ENCODE data around the gene TSEN15. TPM values are rescaled to one million over a fixed set of nuclear protein-coding genes. Genes with fewer than 3 reads are reported as not detected.

TSEN15 gene
- total RNA-seq, 4 donors from 2014 or later, result 45.8 to 63.3 (median 60.1) TPM

GRCh38 chr1:184030433-184031091 lies 21.0 kb upstream of the TSEN15 start:
- intact Hi-C loops (cut with DNase I), result no loop called here
- WGBS, 2 donors, result 84 to 88% methylated on average over 2 of the region's 2 CpGs

GRCh38 chr1:184031092-184031408 lies 20.5 kb upstream of the TSEN15 start:
- Histone ChIP-seq H3K36me3 (no peaks in the 10 kb centered on the region), H3K27me3 (no peaks in the 10 kb centered on the region), H3K9me3 (no peaks in the 10 kb centered on the region), H3K27ac (no peak overlapping the region), H3K4me3 (replicated peaks in 1 of 3) (no peak overlapping the region), H3K4me1 (peaks cover 0 to 2% of the 10 kb centered on the region in 2 donors)
- intact Hi-C loops (cut with DNase I), result no loop called here
- no peak for TF ChIP-seq POLR2A (IDR thresholded peaks at IDR 0.05)
- no peak for TF ChIP-seq CTCF (IDR thresholded peaks at IDR 0.05)
- WGBS, 2 donors, result 97 to 100% methylated on average over 1 of the region's 1 CpG
- DNase-seq, result no peak

More at GRCh38 chr1:184030433-184031091, 21.0 kb upstream of the TSEN15 start:
- Histone ChIP-seq H3K27me3 (no peaks in the 10 kb centered on the region), H3K36me3 (no peaks in the 10 kb centered on the region), H3K9me3 (no peaks in the 10 kb centered on the region), H3K27ac (no peak overlapping the region), H3K4me1 (no peaks in the 10 kb centered on the region), H3K4me3 (replicated peaks in 1 of 3) (no peak overlapping the region)
- TF ChIP-seq POLR2A (IDR thresholded peaks at IDR 0.05) (no peak), CTCF (IDR thresholded peaks at IDR 0.05) (no peak)
- no peak for DNase-seq

- no peak for DNase-seq
- 92 to 94% methylated on average over 8 of the region's 8 CpGs for WGBS, 2 donors
- Histone ChIP-seq H3K27me3 (no peaks in the 10 kb centered on the region), H3K4me1 (peaks cover 0 to 4% of the 10 kb centered on the region in 2 donors), H3K36me3 (no peaks in the 10 kb centered on the region), H3K9me3 (no peaks in the 10 kb centered on the region), H3K27ac (no peak overlapping the region), H3K4me3 (replicated peaks in 1 of 3) (no peak overlapping the region)
- intact Hi-C loops (cut with DNase I), result no loop called here
- no peak for TF ChIP-seq CTCF (IDR thresholded peaks at IDR 0.05)
- no peak for TF ChIP-seq POLR2A (IDR thresholded peaks at IDR 0.05)
These were observed 20.0 kb upstream of the TSEN15 start for GRCh38 chr1:184031409-184032107.

- intact Hi-C loops (cut with DNase I), result no loop called here
- Histone ChIP-seq H3K27me3 (no peaks in the 10 kb centered on the region), H3K36me3 (no peaks in the 10 kb centered on the region), H3K4me3 (replicated peaks in 1 of 3) (no peak overlapping the region), H3K27ac (no peak overlapping the region), H3K9me3 (no peaks in the 10 kb centered on the region), H3K4me1 (peaks cover 0 to 4% of the 10 kb centered on the region in 2 donors)
- 89 to 91% methylated on average over 2 of the region's 2 CpGs for WGBS, 2 donors
- TF ChIP-seq CTCF (IDR thresholded peaks at IDR 0.05) (no peak), POLR2A (IDR thresholded peaks at IDR 0.05) (no peak)
- no peak for DNase-seq
These were observed 19.1 kb upstream of the TSEN15 start for GRCh38 chr1:184032306-184032929.

- intact Hi-C loops (cut with DNase I), result no loop called here
- WGBS, 2 donors, result 78 to 91% methylated on average over 3 of the region's 3 CpGs
- TF ChIP-seq CTCF (IDR thresholded peaks at IDR 0.05) (no peak), POLR2A (IDR thresholded peaks at IDR 0.05) (no peak)
These were observed 18.6 kb upstream of the TSEN15 start for GRCh38 chr1:184032930-184033418.

More at GRCh38 chr1:184032930-184033418, 18.6 kb upstream of the TSEN15 start:
- peaks cover 0 to 4% of the 10 kb centered on the region in 2 donors for H3K4me1 ChIP-seq
- H3K36me3 ChIP-seq, result no peaks in the 10 kb centered on the region
- no peak for DNase-seq
- H3K9me3 ChIP-seq, result no peaks in the 10 kb centered on the region
- no peak overlapping the region for H3K4me3 ChIP-seq (replicated peaks in 1 of 3)
- no peaks in the 10 kb centered on the region for H3K27me3 ChIP-seq
- no peak overlapping the region for H3K27ac ChIP-seq
